Uterus (tissue), 4 donors: ENCODE results near the gene TFB2M. TPM values are rescaled to one million over a fixed set of nuclear protein-coding genes. Genes with fewer than 3 reads are reported as not detected.

Source experiments
- small RNA-seq: library from RNA; depleted of rRNA; stranded (forward); fragments of <200 nt; gene quantifications from one replicate; pipeline ENCODE3, GENCODE V24; 2016
- total RNA-seq, 4 donors: library from RNA; depleted of rRNA in 3 of 4; stranded (reverse); fragments of >200 nt in 3 of 4; gene quantifications; one replicate each; pipeline versions ENCODE4 v1.1.0 to v1.2.4, GENCODE V29; 2014 to 2023
- donor health status: DM: yes; HTN: yes; CAD: no.

Gene TFB2M
- total RNA-seq, 4 donors from 2014 or later: 3.5 to 25.0 (median 8.8) TPM

Small RNA genes lying within 50 kb of the gene (small RNA-seq; reads per million reads assigned to genes)
- not detected for gene AL356583.2

Other genes starting within 250 kb of the TFB2M start
- 10 to 100 TPM; 10.5 to 36.4 (median 22.5) TPM for gene SMYD3, start 59.0 kb downstream of the TFB2M start, total RNA-seq
- 10 to 100 TPM; 19.7 to 31.0 (median 29.2) TPM for gene CNST, start 195 bp upstream of the TFB2M start, total RNA-seq
- gene SCCPDH, start 158.1 kb upstream of the TFB2M start, total RNA-seq: 10 to 100 TPM; 12.9 to 53.4 (median 22.1) TPM